Stimulated activated CD8-positive, alpha-beta memory T cell treated with anti-CD3 and anti-CD28 coated beads, Interleukin-4, amount 100 ng/mL, for 24 hours (primary cell): ENCODE data around the gene AWAT1.
"Not testable (repeated sequence)": the region's sequence is repeated elsewhere in the genome, so short reads cannot be mapped to it uniquely, and the experiment has no call there.

Experiments
- DNase-seq: peaks from one replicate; pipeline ENCODE4 v3.0.0-alpha.2; 2020; ENCODE audit warnings: low read depth

Gene AWAT1

GRCh38 chrX:70234355-70234754, at the start of gene AWAT1:
TSS of gene AWAT1 (plus strand) at chrX:70234655. CDS start at chrX:70234696, 41 bp downstream.
- DNase-seq: no peak

GRCh38 chrX:70190225-70190624, 44.2 kb upstream of the AWAT1 start:
- no peak for DNase-seq

GRCh38 chrX:70196961-70197720, 37.3 kb upstream of the AWAT1 start:
- DNase-seq: peak; percentile 44

GRCh38 chrX:70201732-70202131, 32.7 kb upstream of the AWAT1 start:
- no peak for DNase-seq

- no peak for DNase-seq
These were observed 26.0 kb upstream of the AWAT1 start for GRCh38 chrX:70208479-70208878.

GRCh38 chrX:70209570-70209969, 24.9 kb upstream of the AWAT1 start:
- DNase-seq: not testable (repeated sequence)

- DNase-seq: no peak
These were observed 14.3 kb upstream of the AWAT1 start for GRCh38 chrX:70219938-70220764.

- DNase-seq: no peak
These were observed 8.4 kb upstream of the AWAT1 start for GRCh38 chrX:70226048-70226447.

- DNase-seq: no peak
These were observed 7.8 kb upstream of the AWAT1 start for GRCh38 chrX:70226687-70227086.

- no peak for DNase-seq
These were observed 2.8 kb upstream of the AWAT1 start for GRCh38 chrX:70231666-70232065.

- DNase-seq: no peak
These were observed 6.3 kb downstream of the AWAT1 start for GRCh38 chrX:70240751-70241150.

- DNase-seq: no peak
These were observed 7.0 kb downstream of the AWAT1 start for GRCh38 chrX:70241501-70241900.

- DNase-seq: not testable (repeated sequence)
These were observed 9.1 kb downstream of the AWAT1 start for GRCh38 chrX:70243601-70244000.

- DNase-seq: no peak
These were observed 10.4 kb downstream of the AWAT1 start for GRCh38 chrX:70244881-70245280.

- no peak for DNase-seq
These were observed 12.8 kb downstream of the AWAT1 start for GRCh38 chrX:70247252-70247651.

- no peak for DNase-seq
These were observed 18.0 kb downstream of the AWAT1 start for GRCh38 chrX:70252491-70252890.

- no peak for DNase-seq
These were observed 19.1 kb downstream of the AWAT1 start for GRCh38 chrX:70253377-70254062.

GRCh38 chrX:70254063-70254400, 19.6 kb downstream of the AWAT1 start:
- DNase-seq: no peak

GRCh38 chrX:70254909-70255308, 20.5 kb downstream of the AWAT1 start:
- DNase-seq: no peak

- DNase-seq: no peak
These were observed 21.0 kb downstream of the AWAT1 start for GRCh38 chrX:70255452-70255851.

- no peak for DNase-seq
These were observed 23.2 kb downstream of the AWAT1 start for GRCh38 chrX:70257423-70258288.

- DNase-seq: no peak
These were observed 25.6 kb downstream of the AWAT1 start, which contains the start of gene P2RY4 for GRCh38 chrX:70260104-70260503. TSS of gene P2RY4 (minus strand) at chrX:70260204. CDS start at chrX:70259624, 580 bp downstream.
